Fibroblast of peridontal ligament (primary cell): ENCODE data around the gene HIGD2B.
"Not testable (repeated sequence)": the region's sequence is repeated elsewhere in the genome, so short reads cannot be mapped to it uniquely, and the experiment has no call there.

ENCODE experiments used
- DNase-seq: peaks from one replicate; pipeline ENCODE4 v3.0.0-alpha.2; 2010; ENCODE audit errors: extremely low read depth

The HIGD2B gene, protein sequence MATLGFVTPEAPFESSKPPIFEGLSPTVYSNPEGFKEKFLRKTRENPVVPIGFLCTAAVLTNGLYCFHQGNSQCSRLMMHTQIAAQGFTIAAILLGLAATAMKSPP

DNA sequence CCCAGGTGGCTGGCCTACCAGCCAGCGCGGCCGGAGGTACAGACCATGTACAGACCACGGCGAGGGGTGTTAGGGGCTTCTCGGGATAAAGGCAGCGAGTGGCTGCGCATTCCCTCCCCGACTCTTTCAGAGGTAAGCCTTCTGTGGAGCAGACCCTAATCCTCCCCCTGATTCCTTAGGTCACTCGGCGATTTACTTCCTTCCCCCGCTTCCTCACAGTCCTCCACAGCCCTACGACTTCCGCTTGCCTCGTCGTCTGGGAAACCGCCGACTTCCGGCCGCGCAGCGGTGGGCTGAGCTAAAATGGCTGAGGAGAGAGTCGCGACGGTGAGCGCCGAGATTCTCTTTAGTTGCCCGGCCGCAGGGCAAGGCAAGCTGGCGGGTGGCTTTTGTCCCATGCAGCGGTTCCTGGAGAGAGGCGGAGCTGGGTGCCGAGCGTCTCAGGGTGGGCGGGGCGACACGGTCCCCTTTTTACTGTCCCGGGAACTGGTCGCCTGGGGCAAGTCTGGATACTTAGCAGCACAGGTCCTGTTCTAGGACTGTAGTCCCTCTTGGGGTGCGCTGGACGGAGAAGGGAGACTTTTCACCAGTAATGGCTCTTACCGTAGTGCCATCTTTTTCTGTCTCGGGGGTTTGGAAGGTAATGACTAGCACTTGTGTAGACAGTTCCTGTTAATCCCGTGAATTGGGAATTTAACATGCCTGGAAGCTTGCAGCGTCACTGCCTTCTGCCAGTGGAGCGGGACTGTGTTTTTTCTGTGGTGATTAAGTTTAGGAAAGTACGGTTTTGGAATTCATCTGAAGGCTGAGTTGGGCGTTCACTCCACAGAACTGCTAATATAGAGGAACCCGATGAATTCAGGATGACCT is at the start of gene HIGD2B, which contains the start of gene BBS4:
Gene HIGD2B (minus strand): TSS at position 258 of the 870 bp plus-strand sequence. CDS start 9,808 bp downstream, outside the sequence.
Gene BBS4 (plus strand): TSS at position 283 of the 870 bp plus-strand sequence. CDS start 21 bp downstream, at position 304.
- DNase-seq = peak; percentile 81

DNA sequence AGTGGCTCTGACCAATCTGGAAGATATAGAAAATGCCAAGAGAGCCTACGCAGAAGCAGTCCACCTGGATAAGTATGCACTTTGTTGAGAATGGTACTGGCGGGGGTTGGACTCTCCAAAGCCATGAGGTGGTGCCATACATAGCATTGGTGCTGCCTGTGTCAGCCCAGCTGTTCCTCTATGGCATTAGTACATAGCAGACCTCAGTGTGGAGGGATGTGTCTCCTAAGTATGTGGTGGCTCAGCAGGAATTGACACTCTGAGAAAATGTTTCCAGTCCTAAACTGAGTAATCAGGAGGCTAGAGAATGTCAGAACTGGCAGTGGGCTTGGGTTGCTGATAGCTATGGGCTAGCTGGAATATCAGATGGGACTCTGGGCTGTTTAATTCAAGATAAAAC is 49.1 kb upstream of the HIGD2B start:
- DNase-seq = no peak

DNA sequence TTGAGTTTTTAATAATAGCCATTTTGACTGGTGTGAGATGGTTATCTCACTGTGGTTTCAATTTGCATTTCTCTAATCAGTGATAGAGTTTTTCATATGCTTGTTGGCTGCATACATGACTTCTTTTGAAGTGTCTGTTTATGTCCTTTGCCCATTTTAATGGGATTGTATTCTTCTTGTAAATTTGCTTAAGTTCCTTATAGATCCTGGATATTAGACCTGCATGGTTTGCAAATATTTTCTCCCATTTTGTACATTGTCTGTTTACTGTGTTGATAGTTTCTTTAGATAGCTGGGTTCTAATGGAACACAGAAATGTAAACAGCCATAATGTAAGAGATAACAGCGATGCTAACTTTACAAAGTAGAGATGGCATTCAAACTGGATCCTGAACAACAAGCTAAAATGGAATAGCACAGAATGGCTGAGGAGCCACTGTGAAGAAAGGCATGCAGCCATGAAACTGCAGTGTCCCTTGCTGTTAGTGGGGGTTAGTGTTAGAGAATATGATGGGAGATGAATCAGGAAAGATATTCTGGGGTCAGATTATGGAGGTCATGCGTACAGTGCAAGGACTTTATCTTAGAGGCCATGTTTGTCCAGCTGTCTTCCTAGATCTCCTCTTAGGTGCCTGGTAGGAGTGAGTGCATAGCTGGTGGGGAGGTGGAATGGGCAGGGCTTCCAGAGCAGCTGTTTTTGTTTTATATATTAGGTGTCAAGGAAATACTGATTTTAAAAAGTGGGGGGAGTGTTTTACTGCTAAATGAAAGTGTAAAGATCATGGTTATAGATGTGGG is 48.2 kb upstream of the HIGD2B start:
- DNase-seq = no peak

DNA sequence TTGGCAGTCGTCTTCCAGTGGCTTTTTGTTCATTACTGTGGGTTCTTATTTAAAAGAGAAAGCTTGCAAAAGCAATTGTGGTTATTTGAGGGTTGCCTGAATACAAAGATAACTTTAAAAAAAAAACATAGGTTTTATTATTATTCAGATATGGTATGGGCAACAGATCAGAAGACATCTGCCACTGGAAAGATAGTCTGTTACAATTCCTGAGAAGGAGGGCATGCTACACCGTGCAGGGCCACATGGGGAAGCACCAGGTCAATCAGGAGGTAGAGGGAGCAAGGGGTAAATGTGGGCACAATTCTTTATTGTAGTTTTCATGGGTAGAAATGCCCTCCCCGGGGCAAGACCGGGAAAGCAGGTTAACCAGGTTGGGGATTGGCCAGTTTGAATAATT is 46.5 kb upstream of the HIGD2B start:
- no peak for DNase-seq

DNA sequence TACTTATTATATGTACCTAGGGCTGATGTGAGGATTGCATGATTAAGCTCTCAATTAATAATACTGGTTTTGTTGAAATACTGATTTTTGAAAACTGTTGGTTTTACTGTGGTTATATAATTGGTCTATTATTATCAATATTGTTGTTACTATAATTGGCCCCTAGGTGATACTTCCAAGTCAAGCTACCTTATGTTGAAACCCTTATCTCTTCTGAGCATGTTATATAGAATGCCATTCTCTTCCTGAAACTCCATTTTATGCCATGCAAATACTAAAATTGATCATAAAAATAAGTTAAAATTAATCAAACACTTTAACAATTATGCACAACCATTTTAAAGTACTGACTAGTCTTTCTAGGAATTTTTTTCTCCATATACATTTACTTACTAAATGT is 46.1 kb upstream of the HIGD2B start:
- no peak for DNase-seq

DNA sequence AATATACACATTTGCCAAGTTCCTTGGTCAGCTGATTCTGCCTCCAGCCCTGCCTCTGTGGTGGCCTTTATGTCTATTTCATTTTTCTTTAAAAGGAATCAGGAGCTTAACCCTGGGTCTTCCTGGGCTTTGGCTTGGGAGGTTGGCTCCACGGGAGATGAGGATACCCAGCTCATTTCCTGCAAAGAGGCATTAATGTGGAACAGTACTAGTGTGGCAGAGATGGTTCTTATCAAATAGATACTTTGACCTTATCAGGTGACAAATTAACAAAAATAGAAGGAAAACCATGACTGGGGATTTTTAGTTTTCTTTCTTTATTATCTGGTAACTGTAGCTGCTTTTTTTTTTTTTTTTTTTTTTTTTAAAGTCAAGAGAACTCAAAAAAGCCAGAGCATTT is 42.8 kb upstream of the HIGD2B start:
- DNase-seq = no peak

DNA sequence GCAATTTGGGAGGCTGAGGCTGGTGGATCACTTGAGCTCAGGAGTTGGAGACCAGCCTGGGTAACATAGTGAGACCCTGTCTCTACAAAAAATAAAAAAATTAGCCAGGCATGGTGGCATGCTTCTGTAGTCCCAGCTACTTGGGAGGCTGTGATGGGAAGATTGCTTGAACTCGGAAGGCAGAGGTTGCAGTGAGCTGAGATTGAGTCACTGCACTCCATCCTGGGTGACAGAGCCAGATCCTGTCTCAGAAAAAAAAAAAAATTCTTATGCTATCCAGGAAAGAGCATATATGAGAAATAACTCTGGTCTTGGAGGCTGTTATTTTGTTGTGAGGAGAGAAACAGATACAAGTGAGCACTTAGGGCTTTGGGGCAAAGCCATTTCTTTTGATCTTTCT is 42.3 kb upstream of the HIGD2B start:
- not testable (repeated sequence) for DNase-seq

DNA sequence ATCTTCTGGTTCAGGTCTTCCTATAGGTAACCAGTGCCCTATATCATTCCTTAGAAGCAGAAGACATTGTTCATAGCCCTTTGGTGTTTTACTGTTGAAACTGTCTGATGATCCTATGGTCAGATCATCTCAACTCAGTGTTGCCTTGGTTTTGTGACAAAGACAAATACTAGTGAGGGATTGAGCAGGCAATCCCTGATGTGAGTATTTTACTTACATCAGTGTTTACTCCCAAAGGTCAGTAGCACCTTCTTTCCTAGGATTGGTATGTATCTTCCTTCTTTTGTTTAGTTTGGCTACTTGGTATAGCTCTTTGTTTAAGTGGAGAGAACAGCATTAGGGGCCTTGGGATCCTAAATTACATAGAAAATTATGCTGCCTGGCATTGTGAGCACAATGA is 41.2 kb upstream of the HIGD2B start:
- DNase-seq = no peak

DNA sequence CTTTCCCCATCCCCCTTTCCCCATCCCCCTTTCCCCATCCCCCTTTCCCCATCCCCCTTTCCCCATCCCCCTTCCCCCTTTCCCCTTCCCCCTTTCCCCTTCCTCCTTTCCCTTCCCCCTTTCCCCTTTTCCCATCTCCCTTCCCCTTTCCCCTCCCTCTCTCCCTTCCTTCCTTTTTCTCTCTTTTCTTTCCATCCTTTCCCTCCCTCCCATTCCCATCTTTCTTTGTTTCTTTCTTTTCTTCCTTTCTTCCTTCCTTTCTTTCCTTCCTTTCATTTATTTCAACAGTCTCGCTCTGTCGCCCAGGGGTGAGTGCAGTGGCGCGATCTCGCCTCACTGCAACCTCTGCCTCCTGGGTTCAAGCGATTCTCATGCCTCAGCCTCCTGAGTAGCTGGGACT is 39.9 kb upstream of the HIGD2B start:
- DNase-seq = not testable (repeated sequence)

DNA sequence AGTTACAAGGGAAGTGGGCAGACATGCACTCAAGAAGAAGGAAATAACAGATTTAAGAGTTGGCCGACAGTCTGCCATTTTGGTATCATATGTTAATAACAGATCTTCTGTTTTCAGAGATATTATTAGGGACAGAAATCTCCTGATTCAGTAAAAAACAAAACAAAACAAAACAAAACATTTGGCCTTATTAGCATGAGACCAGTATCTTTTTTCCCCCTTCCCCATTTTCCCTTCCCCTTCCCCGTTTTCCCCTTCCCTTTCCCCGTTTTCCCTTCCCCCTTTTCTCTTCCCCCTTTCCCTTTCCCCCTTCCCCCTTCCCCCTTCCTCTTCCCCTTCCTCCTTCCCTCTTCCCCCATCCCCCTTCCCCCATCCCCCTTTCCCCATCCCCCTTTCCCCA is 39.5 kb upstream of the HIGD2B start:
- no peak for DNase-seq

DNA sequence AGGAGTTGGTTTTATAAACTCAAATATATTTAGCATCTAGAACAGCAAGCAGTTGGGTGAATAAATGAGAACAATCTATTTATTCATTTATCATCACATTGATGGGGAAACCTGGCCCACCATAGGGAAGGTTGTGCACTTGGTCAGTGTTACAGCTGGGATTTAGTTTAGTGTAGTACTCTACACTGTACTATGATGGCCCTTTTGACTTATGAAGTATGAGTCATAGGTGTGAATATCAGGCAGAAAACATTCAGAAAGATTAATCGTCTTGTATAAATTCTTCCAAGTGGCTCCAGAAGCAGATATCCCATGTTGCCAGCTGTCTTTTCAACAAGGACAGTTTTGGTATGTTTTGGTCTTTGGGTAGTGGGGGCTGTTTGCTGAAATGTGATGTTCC is 38.0 kb upstream of the HIGD2B start:
- DNase-seq = no peak

DNA sequence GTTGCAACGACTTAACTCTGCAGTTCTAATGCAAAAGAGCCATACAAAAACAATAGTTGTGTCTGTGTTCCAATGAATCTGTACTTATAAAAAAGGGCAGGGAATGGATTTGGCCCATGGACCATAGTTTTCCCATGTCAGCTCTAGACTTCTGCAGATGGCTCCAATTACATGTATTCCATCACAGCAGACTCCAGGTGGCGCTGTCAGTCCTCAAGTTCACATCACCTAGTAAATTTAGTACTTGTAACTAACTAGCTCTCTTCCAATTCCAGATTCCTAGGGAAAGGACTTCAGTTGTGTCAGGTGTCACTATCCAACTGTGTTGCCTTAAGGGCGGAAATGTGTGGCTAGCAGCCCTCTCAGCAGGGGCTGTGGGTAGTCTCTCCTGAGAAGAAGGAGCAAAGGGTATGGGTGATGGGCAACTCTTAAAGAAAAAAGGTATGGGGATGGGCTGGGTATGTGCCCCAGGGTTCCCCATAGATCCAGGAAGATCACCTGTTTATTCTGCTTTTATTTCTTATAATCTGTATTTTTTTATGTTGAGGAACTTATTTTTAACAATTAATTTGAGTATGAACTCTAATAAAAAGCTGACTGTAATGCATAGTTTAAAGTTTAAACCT is 36.2 kb upstream of the HIGD2B start:
- peak; percentile 92 for DNase-seq

DNA sequence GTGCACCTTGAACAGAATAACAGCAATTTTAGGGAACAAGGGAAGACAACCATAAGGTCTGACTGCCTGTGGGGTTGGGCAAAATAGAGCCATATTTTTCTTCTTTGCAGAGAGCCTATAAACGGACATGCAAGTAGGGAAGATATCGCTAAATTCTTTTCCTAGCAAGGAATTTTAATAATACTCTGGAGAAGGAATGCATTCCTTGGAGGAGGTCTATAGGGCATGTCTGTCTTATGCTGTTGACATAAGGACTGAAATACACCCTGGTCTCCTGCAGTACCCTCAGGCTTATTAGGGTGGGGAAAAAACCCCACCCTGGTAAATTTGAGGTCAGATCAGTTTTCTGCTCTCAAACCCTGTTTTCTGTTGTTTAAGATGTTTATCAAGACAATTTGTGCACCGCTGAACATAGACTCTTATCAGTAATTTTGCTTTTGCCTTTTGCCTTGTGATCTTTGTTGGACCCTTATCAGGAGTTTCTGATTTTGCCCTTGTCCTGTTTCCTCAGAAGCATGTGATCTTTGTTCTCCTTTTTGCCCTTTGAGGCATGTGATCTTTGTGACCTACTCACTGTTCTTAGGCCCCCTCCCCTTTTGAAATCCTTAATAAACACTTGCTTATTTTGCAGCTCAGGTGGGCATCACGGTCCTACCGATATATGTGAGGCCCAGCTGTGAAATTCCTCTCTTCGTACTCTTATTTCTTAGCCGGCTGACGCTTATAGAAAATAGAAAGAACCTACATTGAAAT is 22.7 kb upstream of the HIGD2B start:
- not testable (repeated sequence) for DNase-seq

DNA sequence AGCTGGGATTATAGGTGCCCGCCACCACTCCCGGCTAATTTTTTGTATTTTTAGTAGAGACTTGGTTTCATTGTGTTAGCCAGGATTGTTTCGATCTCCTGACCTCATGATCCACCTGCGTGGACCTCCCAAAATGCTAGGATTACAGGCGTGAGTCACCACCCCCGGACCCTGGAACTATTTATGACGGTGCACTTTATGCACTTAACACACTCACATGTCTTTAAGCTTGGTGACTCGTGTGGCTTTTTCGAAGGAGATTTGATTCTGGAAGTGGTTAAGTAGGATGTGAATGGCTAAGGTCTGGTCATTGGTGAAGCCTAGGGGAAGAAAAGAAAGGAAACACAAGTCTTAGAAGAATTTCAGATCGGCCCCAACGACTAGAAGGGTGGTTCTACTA is 20.3 kb upstream of the HIGD2B start:
- DNase-seq = peak; percentile 31

DNA sequence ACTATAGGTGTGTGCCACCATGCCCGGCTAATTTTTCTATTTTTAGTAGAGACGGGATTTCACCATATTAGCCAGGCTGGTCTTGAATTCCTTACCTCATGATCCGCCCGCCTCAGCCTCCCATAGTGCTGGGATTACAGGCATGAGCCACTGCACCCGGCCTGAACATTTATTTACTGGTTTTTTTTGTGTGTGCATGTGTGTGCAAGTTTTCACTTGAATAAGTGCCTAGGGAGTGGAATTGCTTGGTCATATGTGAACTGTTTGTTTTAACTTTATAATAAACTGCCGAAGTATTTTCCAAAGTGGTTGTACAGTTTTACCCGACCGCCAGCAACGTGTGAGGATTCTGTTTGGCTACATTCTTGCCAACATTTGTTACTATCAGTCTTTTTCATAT is 14.1 kb upstream of the HIGD2B start:
- DNase-seq = no peak

DNA sequence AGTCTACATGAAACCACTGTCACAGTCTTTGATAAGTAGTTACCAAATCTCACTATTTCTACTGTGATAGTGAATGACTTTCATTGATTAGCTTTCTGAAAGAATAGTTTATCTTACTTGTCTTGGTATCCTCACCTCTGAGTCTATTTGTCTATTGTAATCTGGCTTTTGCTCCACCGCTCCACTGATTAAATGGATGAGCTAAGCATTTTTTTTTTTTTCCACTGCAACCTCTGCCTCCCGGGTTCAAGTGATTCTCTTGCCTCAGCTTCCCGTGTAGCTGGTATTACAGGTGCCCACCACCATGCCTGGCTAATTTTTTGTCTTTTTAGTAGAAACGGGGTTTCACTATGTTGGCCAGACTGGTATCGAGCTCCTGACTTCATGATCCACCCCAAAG is 13.0 kb upstream of the HIGD2B start:
- DNase-seq = no peak

DNA sequence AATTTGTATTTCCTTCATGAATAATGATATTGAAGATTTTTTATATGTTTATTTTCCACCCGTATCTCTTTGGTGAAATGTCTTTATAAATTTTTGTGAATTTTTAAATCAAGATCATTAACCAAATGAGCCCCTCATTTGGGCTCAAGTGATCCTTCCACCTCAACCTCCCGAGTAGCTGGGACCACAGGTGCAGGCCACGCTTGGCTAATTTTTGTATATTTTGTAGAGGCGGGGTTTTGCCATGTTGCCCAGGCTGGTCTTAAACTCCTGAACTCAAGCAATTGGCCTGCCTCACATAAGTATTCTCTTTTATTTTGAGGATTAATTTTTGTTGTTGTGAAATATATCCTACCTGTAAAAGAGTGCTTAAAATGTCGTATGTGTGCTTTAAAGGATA is 5.0 kb upstream of the HIGD2B start:
- DNase-seq = no peak

DNA sequence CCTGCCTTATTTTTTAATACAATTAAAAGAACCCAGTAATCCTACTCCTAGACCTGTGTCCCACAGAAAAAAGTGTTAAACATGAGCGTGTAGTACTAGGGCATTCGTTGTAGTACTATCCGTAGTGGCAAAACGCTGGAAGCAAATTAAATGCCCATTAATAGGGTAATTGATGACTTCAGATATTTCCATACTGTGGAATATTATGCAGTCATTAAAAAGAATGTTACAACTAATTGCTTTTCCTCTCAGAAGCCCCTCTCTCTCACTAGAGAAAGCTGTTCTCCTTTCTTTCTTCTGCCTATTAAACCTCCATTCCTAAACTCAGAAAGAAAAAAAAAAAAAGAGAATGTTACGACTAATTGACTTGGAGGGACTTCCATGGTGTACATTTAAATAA is 2.7 kb upstream of the HIGD2B start:
- DNase-seq = no peak

DNA sequence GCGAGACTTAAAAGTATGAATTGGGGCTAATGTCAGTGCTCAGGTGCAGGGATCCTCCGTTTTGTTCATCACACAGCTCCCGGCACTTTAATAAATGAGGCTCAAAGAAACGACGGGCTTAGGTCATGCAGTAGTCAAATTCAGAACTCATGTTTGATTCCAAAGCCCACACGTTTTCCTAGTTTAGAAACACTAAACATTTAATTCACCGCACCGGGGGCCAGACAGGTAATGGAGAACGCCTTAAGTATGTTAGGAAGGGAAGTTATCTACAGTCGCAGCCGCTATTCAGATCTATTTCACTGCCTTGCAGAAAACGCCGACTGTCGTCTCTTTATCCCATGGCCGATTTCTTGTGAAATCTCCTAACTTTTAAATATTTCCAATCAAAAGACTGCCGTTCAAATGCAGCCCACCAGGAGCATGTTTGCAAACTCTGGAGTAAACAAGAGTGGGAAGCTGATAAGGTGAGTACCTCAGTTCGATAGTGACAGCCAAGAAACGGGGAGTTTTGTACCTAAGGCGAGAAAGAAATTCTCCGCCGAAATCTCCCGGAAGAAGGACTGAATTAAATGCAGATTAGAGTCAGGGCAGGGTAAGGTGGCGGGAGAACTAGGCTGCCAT is 569 bp downstream of the HIGD2B start:
- no peak for DNase-seq

DNA sequence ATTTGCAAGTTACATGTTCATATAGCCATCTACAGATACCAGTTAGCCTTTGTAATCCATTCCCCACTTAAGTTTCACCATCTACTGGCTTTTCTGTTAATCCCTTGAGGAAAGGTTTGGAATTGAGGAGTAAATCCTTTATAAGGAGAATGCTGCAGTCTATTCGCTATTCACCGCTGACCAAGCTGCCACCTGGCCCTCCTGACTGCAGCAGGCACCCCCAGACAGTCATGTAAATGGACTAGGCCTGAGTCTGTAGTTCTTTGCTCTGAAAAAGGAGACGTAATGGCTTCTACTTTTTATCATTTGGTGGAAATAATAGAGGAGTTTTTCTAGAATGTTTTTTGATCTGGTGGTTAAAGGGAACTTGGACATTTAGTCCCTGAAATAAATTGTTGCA is 3.2 kb downstream of the HIGD2B start:
- no peak for DNase-seq

DNA sequence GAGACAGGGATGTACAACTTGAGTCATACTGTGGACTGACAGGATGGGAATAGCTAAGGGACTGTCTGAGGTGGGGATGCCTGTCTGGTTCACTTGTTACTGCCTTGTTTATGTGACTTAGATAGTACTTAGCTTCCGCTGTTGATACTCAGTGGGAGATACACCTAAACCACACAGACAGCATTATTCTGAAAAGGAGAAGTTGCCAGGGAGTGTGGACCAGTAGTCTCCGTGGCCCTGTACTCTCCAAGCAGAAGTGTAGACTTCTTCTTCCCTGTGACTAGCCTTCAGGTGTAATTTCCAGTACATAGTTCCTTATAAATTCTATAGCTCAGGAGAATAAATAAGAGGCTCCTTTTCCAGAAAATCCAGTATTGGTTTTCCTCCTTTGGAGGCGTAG is 5.1 kb downstream of the HIGD2B start:
- no peak for DNase-seq
